GM23338 (cell line): Measurements from ENCODE around the gene CTSK. TPM values are rescaled to one million over a fixed set of nuclear protein-coding genes. Genes with fewer than 3 reads are reported as not detected.

Experiments
- ATAC-seq: fragments of 200-7000 bp; cut with Tn5 transposase; 3 replicates; pipeline ENCODE4 v1.9.1; 2020
- DNase-seq: peaks from one replicate; pipeline ENCODE4 v3.0.0-alpha.2; 2015; ENCODE audit warnings: low spot score
- H2AFZ ChIP-seq: fragments of 200-600 bp; sonication (generic); 2 replicates; pipeline ENCODE4 v1.8.0; 2016; ENCODE audit warnings: antibody characterized with exemption, mild to moderate bottlenecking, moderate library complexity
- H3F3A ChIP-seq: fragments of 200-600 bp; sonication (generic); replicated peaks from 2 replicates; pipeline ENCODE4 v1.8.0; 2017; ENCODE audit warnings: antibody characterized with exemption, mixed run types, low read depth
- H3K27ac ChIP-seq: fragments of 200-600 bp; sonication (generic); 2 replicates; pipeline ENCODE4 v1.6.1; 2016; ENCODE audit warnings: low read depth
- H3K27me3 ChIP-seq: fragments of 200-600 bp; sonication (generic); 2 replicates; pipeline ENCODE4 v1.8.0; 2016; ENCODE audit warnings: mild to moderate bottlenecking, mixed run types, moderate library complexity; ENCODE audit not compliant: insufficient read depth
- H3K36me3 ChIP-seq: fragments of 200-600 bp; sonication (generic); 2 replicates; pipeline ENCODE4 v1.8.0; 2016; ENCODE audit warnings: mild to moderate bottlenecking; ENCODE audit not compliant: insufficient read depth
- H3K4me1 ChIP-seq: fragments of 200-600 bp; sonication (generic); 2 replicates; pipeline ENCODE4 v1.8.0; 2016; ENCODE audit warnings: mild to moderate bottlenecking, moderate library complexity; ENCODE audit not compliant: insufficient read depth
- H3K4me2 ChIP-seq: fragments of 200-600 bp; sonication (generic); 2 replicates; pipeline ENCODE4 v1.7.1; 2017; ENCODE audit warnings: mixed run types
- H3K4me3 ChIP-seq: fragments of 200-600 bp; sonication (generic); 2 replicates; pipeline ENCODE4 v1.6.1; 2016; ENCODE audit warnings: mixed run types
- H3K79me2 ChIP-seq: fragments of 200-600 bp; sonication (generic); replicated peaks from 2 replicates; pipeline ENCODE4 v1.8.0; 2017; ENCODE audit warnings: mild to moderate bottlenecking; ENCODE audit not compliant: insufficient read depth
- H3K9me2 ChIP-seq: fragments of 200-600 bp; sonication (generic); 2 replicates; pipeline ENCODE4 v1.8.0; 2017; ENCODE audit not compliant: insufficient read depth
- H4K20me1 ChIP-seq: fragments of 200-600 bp; sonication (generic); replicated peaks from 2 replicates; pipeline ENCODE4 v1.8.0; 2017; ENCODE audit warnings: mild to moderate bottlenecking; ENCODE audit not compliant: insufficient read depth
- H3K27ac Mint-ChIP-seq: 2 replicates; pipeline ENCODE4 v1.8.0; 2020; ENCODE audit warnings: inconsistent platforms, mild to moderate bottlenecking, moderate library complexity, mixed read lengths
- H3K27me3 Mint-ChIP-seq: 3 replicates; pipeline ENCODE4 v1.8.0; 2022; ENCODE audit warnings: low read depth, mild to moderate bottlenecking, moderate library complexity, mixed read lengths, inconsistent platforms; ENCODE audit not compliant: insufficient read depth, poor library complexity
- H3K36me3 Mint-ChIP-seq: 3 replicates; pipeline ENCODE4 v1.8.0; 2021; ENCODE audit warnings: low read depth, mild to moderate bottlenecking, inconsistent platforms, moderate library complexity, mixed read lengths
- H3K4me1 Mint-ChIP-seq: 3 replicates; pipeline ENCODE4 v1.8.0; 2020; ENCODE audit warnings: mild to moderate bottlenecking, inconsistent platforms, mixed read lengths
- H3K4me3 Mint-ChIP-seq: 3 replicates; pipeline ENCODE4 v1.8.0; 2021; ENCODE audit warnings: moderate library complexity, mild to moderate bottlenecking, inconsistent platforms, mixed read lengths
- H3K9me3 Mint-ChIP-seq: 3 replicates; pipeline ENCODE4 v1.8.0; 2020; ENCODE audit warnings: moderate library complexity, mild to moderate bottlenecking, inconsistent platforms, mixed read lengths
- CREB1 ChIP-seq: fragments of 250-450 bp; sonication (Bioruptor Pico); IDR thresholded peaks from 2 replicates; pipeline ENCODE4 v1.5.0; 2020; ENCODE audit warnings: low read depth, mild to moderate bottlenecking, moderate library complexity
- EZH2 ChIP-seq: fragments of 200-600 bp; sonication (generic); IDR thresholded peaks from one replicate; pipeline ENCODE4 v1.8.0; 2017; ENCODE audit warnings: antibody characterized with exemption, mild to moderate bottlenecking, low read depth; ENCODE audit not compliant: unreplicated experiment
- EZH2phosphoT487 ChIP-seq: fragments of 200-600 bp; sonication (generic); IDR thresholded peaks from one replicate; pipeline ENCODE4 v1.8.1; 2018; ENCODE audit warnings: antibody characterized with exemption; ENCODE audit not compliant: unreplicated experiment
- JUNB ChIP-seq: IDR thresholded peaks from one replicate; pipeline ENCODE4 v1.6.1; 2016; ENCODE audit warnings: antibody characterized with exemption; ENCODE audit not compliant: unreplicated experiment
- NANOG ChIP-seq: IDR thresholded peaks from 2 replicates; pipeline ENCODE4 v1.6.1; 2016; ENCODE audit warnings: antibody characterized with exemption, borderline replicate concordance
- POLR2AphosphoS5 ChIP-seq: IDR thresholded peaks from 2 replicates; pipeline ENCODE4 v1.6.1; 2016; ENCODE audit warnings: antibody characterized with exemption, low read depth
- REST ChIP-seq: IDR thresholded peaks from one replicate; pipeline ENCODE4 v1.6.1; 2018; ENCODE audit warnings: antibody characterized with exemption; ENCODE audit not compliant: unreplicated experiment
- STAT1 ChIP-seq: IDR thresholded peaks from one replicate; pipeline ENCODE4 v1.6.1; 2016; ENCODE audit warnings: antibody characterized with exemption; ENCODE audit not compliant: unreplicated experiment
- ZNF114 ChIP-seq: fragments of 250-450 bp; sonication (Bioruptor Pico); IDR thresholded peaks from 2 replicates; pipeline ENCODE4 v1.5.0; 2020; ENCODE audit warnings: mild to moderate bottlenecking, moderate library complexity
- ZNF331 ChIP-seq: fragments of 250-450 bp; sonication (Bioruptor Pico); IDR thresholded peaks from 2 replicates; pipeline ENCODE4 v1.5.0; 2020; ENCODE audit warnings: low read depth, mild to moderate bottlenecking, moderate library complexity
- polyA plus RNA-seq: library from polyadenylated mRNA; unstranded; fragments of >200 nt; fragmentation: Nextera tagmentation; extraction: Ambion mirVana; gene quantifications from 2 replicates; pipeline ENCODE4 v1.2.1, GENCODE V29; 2016
- total RNA-seq: library from RNA; depleted of rRNA; stranded (reverse); fragments of >200 nt; shearing (Covaris generic); gene quantifications from 2 replicates; pipeline ENCODE4 v1.2.3, GENCODE V29; 2014
- TF ChIP-seq, protein P1 (sequence below): fragments of 250-450 bp; sonication (Bioruptor Pico); IDR thresholded peaks from 2 replicates; pipeline ENCODE4 v1.5.0; 2020; ENCODE audit warnings: mild to moderate bottlenecking, moderate library complexity

CTSK gene
- total and polyA plus RNA-seq, 2 experiments from 2014 or later: 2.8 to 3.3 TPM

DNA sequence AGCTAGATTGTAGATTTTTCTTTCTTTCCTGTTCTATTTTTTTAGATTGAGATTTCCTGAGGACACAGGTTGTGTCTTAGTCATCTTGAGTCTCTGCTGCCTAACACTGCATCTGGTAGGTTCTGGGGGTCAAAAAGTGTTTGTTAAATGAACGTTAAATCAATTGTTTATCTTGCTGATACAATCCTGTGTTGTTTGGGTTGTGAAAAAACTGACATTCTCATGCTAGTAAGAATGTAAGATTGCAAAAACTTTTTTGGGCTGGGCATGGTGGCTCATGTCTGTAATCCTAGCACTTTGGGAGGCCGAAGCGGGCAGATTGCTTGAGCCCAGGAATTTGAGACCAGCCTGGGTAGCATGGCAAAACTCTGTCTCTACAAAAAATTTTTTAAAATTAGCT, 3.4 kb downstream of the CTSK start (continued):
- TF ChIP-seq, protein P1, sequence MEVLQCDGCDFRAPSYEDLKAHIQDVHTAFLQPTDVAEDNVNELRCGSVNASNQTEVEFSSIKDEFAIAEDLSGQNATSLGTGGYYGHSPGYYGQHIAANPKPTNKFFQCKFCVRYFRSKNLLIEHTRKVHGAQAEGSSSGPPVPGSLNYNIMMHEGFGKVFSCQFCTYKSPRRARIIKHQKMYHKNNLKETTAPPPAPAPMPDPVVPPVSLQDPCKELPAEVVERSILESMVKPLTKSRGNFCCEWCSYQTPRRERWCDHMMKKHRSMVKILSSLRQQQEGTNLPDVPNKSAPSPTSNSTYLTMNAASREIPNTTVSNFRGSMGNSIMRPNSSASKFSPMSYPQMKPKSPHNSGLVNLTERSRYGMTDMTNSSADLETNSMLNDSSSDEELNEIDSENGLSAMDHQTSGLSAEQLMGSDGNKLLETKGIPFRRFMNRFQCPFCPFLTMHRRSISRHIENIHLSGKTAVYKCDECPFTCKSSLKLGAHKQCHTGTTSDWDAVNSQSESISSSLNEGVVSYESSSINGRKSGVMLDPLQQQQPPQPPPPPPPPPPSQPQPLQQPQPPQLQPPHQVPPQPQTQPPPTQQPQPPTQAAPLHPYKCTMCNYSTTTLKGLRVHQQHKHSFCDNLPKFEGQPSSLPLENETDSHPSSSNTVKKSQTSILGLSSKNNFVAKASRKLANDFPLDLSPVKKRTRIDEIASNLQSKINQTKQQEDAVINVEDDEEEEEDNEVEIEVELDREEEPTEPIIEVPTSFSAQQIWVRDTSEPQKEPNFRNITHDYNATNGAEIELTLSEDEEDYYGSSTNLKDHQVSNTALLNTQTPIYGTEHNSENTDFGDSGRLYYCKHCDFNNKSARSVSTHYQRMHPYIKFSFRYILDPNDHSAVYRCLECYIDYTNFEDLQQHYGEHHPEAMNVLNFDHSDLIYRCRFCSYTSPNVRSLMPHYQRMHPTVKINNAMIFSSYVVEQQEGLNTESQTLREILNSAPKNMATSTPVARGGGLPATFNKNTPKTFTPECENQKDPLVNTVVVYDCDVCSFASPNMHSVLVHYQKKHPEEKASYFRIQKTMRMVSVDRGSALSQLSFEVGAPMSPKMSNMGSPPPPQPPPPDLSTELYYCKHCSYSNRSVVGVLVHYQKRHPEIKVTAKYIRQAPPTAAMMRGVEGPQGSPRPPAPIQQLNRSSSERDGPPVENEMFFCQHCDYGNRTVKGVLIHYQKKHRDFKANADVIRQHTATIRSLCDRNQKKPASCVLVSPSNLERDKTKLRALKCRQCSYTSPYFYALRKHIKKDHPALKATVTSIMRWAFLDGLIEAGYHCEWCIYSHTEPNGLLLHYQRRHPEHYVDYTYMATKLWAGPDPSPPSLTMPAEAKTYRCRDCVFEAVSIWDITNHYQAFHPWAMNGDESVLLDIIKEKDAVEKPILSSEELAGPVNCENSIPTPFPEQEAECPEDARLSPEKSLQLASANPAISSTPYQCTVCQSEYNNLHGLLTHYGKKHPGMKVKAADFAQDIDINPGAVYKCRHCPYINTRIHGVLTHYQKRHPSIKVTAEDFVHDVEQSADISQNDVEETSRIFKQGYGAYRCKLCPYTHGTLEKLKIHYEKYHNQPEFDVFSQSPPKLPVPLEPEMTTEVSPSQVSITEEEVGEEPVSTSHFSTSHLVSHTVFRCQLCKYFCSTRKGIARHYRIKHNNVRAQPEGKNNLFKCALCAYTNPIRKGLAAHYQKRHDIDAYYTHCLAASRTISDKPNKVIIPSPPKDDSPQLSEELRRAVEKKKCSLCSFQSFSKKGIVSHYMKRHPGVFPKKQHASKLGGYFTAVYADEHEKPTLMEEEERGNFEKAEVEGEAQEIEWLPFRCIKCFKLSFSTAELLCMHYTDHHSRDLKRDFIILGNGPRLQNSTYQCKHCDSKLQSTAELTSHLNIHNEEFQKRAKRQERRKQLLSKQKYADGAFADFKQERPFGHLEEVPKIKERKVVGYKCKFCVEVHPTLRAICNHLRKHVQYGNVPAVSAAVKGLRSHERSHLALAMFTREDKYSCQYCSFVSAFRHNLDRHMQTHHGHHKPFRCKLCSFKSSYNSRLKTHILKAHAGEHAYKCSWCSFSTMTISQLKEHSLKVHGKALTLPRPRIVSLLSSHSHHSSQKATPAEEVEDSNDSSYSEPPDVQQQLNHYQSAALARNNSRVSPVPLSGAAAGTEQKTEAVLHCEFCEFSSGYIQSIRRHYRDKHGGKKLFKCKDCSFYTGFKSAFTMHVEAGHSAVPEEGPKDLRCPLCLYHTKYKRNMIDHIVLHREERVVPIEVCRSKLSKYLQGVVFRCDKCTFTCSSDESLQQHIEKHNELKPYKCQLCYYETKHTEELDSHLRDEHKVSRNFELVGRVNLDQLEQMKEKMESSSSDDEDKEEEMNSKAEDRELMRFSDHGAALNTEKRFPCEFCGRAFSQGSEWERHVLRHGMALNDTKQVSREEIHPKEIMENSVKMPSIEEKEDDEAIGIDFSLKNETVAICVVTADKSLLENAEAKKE: no peak
- TF ChIP-seq EZH2: no peak
- no peak for TF ChIP-seq EZH2phosphoT487
- TF ChIP-seq ZNF331 (CRISPR knock-in tag): no peak
- TF ChIP-seq POLR2AphosphoS5: no peak
- TF ChIP-seq ZNF114 (CRISPR knock-in tag): no peak

DNA sequence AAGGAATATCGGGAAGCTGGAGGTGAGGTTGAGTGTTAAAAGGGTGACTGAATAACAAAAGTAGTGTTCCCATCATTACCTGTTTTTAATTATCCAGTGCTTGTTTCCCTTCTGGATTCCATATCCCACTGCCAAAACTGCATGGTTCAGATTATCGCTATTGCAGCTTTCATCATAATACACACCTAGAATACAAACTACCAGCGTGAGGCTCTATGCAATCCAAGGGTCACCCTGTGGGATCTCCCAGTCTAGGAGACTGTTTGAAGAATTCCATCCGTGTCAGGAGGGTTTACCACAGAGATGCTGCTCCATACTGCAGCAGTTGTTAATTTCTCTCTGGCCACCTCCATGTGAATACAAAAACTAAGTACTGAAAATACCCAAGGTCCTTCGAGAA, 9.0 kb downstream of the CTSK start:
- H3K27ac Mint-ChIP-seq: no peak overlapping the region
- Histone ChIP-seq H3K4me3 (no peak overlapping the region), H4K20me1 (no peaks in the 10 kb centered on the region), H2AFZ (no peak overlapping the region), H3K4me1 (peaks cover 21% of the 10 kb centered on the region), H3K79me2 (no peaks in the 10 kb centered on the region), H3K36me3 (no peaks in the 10 kb centered on the region), H3F3A (no peaks in the 10 kb centered on the region), H3K27me3 (no peaks in the 10 kb centered on the region), H3K9me2 (no peaks in the 10 kb centered on the region), H3K27ac (no peak overlapping the region), H3K4me2 (0 out of 2 replicates have a peak overlapping the region, but pooled peaks have one; percentile 4)
- no peaks in the 10 kb centered on the region for H3K36me3 Mint-ChIP-seq
- ATAC-seq (no peak), DNase-seq (no peak)
- H3K4me1 Mint-ChIP-seq: peaks cover 30% of the 10 kb centered on the region
- H3K9me3 Mint-ChIP-seq: no peaks in the 10 kb centered on the region
- no peaks in the 10 kb centered on the region for H3K27me3 Mint-ChIP-seq
- H3K4me3 Mint-ChIP-seq: no peak overlapping the region
- TF ChIP-seq CREB1 (CRISPR knock-in tag) (no peak), JUNB (no peak), EZH2phosphoT487 (no peak), REST (no peak), NANOG (no peak), ZNF114 (CRISPR knock-in tag) (no peak), ZNF331 (CRISPR knock-in tag) (no peak), EZH2 (no peak), STAT1 (no peak)
